ENCODE measurements around the gene PYCR2.
"Not testable (repeated sequence)": the region's sequence is repeated elsewhere in the genome, so short reads cannot be mapped to it uniquely, and the experiment has no call there.

The PYCR2 gene

DNA sequence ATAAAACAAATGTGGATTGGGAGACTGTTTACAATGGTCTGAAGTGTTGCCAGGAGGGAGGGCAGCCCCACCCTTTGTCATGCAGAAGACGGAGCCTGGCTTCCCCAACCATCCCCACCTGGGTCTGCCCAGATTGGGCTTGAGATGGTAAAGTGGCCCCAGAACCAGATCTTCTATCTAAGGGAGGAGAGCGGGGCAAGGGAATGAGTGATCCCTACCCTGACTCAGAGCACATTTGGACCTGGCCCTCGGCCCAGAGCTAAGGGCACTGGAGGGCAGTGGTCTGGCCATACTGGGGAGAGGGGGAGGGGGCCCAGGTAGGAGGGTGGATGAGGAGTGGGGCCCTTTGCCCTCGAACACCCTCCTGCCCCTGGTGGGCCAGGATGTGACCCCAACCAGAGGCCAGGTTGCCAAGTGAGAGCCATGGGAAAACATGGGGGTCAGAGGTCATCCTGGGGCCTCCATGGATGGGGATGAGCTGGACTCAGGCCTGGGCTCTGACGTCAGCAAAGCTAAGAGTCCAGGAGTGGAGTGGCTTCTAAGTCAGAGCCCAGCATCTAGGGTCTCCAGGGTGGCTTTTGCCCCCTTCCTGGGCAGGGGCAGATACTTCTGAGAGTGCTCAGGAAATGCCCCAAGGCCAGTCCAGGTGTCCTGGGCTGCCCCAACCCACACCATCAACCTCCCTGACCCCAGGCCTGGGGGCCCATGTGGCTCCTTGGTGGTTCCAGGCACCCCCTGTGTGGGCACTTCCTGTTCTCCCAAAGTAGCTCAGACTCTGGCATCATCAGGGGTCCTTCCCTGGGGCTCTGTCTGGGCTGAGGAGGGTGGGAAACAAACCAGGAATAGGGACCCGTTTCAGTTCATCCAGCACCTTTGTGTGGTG is 33.5 kb downstream of the PYCR2 start:
- no peak for DNase-seq (ENCODE audit: low read depth)

DNA sequence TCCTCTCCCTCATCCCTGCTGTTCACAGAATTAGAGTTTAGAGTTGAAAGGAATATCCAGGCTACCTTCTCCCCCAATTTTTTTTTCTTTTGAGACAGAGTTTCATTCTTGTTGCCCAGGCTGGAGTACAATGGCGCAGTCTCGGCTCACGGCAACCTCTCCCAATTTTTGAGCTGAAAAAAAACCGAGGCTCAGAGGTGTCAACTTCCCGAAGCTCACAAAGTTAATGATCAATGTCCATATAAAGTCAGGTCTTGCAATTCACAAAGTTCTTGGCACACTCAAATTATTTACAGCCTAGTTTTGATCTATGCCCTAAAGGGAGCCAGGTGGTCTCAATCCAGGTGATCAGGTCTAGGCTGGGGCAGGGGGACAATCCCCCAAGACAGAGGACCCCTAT is 34.3 kb downstream of the PYCR2 start:
- no peak for DNase-seq (ENCODE audit: low read depth)

DNA sequence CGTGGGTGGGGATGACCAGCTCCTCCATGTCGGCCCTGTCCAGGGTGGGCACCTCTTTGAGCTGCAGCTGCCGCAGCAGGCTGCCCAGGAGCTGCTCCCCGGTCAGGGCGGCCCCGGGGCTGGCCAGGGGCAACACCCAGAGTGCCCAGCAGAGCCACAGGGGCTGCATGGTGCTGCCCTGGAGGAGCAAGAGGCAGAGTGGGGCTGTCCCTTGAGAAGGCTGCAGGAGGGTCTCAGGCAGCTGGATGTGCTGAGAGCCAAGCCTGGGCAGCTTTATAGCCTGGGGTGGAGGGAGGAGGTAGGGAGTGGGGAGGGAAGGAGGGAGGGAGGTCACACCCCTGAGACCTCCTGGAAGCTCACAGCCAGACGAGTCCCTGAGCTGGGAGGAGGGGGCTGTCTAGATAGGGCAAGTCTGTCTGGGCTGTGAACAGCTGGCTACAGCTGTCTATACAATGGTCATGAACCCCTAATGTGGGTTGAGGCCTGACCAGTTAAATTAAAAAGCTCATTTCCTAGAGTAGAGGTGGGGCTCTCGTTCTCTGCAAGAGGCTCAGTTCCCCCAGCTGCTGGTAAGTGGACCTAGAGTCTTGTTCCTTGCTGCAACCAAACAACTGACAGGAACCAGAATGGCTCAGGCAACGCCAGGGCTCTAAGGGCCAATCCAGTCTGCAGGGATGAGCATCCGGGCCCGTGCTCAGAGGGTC is 35.0 kb downstream of the PYCR2 start, which contains the start of gene LEFTY1:
Gene LEFTY1, minus strand, starts transcription at position 249 of the 704 bp plus-strand sequence. Its CDS starts 80 bp downstream, at position 169.
- DNase-seq (ENCODE audit: low read depth), result no peak

DNA sequence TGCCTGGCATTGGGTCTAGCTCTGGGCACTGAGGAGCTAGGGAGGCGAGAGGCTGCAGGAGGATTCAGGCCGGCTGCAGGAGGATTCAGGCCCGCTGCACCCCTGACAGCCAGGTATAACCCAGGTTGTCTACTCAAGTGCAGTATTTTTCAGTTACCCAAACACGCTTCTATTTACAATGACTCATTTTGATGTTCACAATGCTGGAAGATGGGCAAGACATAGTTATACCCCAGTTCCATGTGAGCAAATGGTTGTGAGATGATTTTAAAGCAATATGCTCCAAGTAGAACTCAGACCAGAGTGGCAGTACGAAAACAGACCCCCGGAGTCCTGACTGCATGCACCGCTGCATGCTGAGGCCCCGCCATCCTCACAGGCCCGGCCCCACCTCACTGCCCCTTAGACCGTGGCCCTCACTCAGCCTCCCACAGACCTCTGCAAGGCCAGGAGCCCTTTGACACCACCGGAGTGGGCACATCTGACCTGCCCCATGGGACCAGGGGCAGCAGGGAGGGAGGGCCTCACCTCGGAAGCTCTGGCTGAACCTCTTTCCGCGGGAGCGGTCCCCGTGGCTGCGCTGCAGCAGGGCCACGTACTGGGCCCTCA is 35.7 kb downstream of the PYCR2 start:
- DNase-seq (ENCODE audit: low read depth), result no peak

DNA sequence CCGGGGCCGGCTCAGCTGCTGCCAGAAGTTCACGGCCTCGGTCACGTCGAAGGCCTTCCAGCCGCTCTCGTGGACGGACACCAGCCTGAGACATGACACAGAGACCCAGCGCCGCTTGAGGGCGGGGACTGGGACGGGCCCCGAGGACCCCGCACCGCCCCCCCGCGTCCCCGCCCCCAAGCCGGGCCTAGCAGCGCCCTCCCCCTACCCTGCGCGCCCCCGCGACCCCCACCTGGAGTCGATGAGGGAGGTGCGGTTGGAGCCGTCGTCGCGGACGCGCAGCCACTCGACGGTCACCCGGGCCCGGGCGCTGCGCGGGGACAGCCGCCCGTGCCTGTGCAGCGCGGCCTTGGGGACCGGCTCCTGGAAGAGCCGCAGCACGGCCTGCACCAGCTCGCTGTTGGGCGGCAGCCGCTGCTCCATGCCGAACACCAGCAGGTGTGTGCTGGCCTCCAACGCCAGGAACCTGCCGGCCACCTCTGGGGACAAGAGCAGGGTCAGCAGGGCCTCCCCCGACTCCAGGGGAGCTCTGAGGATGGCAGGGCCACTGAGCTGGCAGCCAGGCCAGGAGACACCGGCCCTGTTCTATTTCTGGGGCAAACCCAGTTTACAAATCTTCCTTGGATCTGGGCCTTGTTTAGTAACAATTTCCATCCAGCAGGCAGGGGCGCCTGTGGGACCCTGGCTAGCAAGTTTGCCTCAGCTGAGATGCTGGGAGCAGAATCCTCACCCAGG is 36.3 kb downstream of the PYCR2 start:
- DNase-seq (ENCODE audit: low read depth), result not testable (repeated sequence)

DNA sequence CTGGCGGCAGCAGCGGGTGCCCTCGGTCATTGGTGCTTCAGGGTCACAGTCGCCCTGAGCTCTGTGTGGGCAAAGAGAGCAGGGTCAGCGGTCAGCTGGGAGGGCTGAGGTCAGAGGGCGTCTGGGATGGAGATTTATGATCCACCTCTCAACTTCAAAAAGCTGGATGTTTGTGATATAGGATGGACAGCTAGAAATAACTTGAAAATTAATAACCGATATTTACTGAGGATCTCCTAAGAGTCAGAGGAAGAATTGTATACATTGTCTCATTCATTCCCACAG is 37.1 kb downstream of the PYCR2 start:
- no peak for DNase-seq (ENCODE audit: low read depth)

DNA sequence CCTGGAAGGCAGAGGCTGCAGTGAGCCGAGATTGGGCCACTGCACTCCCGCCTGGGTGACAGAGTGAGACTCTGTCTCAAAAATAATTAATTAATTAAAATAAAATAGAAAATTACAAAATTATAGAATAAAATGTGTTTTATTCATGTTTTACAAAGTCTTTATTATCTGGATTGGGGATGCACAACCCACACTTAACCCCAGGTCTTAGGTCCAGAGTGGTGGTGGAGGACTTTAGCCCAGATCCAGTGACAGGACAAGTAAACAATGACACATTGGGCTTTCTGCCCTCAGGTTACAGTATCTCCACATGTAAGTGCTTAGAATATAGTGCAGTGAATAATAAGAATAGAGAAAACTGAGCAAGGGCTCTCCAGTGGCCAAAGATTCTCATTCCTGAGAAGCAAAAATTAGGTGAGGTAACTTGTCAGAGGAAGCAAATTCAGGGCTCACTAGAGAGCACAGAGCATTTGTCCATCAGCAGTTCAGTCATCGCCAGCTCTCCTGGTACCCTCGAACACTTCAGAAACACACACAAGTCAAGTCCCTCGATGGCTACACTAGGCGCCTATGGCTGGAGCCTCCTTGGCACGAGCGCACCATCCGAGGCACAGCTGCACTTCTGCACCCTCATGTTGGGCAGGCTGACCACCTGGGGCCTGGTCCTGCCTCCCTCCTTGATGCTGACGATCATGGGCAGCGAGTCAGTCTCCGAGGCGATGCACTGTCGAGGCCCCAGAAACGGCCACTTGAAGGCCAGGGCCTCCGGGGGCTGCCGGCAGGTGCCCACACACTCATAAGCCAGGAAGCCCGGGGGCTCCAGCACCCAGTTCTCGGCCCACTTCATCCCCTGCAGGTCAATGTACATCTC is 37.7 kb downstream of the PYCR2 start:
- no peak for DNase-seq (ENCODE audit: low read depth)

DNA sequence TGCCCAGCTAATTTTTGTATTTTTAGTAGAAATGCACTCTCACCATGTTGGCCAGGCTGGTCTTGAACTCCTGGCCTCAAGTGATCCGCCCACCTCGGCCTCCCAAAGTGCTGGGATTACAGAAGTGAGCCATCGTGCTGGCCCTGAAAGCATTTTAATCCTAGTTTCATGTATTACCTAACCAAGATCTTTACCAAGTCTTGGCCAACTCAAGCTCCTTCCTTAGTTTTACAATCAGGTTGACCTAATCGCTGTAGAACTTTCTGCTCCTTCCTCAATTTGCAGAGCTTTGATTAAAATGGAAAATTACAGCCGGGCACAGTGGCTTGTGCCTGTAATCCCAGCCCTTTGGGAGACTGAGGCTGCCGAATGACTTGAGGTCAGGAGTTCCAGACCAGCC is 38.7 kb downstream of the PYCR2 start:
- DNase-seq (ENCODE audit: low read depth), result no peak

DNA sequence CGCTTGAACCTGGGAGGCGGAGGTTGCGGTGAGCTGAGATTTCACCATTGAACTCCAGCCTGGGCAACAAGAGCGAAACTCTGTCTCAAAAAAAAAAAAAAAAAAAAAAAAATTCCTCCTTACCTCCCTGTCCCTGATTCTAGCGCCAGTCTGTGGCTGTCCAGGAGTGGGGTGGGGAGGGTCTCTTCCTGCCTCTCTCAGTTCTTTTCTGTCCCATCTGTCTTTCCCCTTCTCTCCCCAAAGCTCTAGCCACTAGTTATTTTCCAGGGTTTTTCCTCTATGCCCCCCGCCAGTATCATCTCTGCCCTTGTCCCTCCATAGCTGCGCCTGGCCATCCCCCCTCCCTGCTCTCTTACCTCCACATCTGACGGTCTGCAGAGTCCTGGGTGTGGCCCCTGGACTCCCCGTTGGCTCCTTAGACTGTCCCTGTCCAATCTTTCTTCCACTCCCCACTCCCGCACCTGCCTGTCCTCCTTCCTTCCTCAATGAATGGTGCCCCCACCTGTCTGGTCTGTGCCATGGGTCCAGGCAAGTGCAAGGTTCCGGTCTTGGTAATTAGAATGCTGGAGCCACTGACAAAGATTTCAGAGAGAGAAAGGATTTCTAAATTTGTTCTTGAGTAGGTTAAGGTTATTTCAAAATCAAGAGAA is 40.3 kb downstream of the PYCR2 start:
- no peak for DNase-seq (ENCODE audit: low read depth)

DNA sequence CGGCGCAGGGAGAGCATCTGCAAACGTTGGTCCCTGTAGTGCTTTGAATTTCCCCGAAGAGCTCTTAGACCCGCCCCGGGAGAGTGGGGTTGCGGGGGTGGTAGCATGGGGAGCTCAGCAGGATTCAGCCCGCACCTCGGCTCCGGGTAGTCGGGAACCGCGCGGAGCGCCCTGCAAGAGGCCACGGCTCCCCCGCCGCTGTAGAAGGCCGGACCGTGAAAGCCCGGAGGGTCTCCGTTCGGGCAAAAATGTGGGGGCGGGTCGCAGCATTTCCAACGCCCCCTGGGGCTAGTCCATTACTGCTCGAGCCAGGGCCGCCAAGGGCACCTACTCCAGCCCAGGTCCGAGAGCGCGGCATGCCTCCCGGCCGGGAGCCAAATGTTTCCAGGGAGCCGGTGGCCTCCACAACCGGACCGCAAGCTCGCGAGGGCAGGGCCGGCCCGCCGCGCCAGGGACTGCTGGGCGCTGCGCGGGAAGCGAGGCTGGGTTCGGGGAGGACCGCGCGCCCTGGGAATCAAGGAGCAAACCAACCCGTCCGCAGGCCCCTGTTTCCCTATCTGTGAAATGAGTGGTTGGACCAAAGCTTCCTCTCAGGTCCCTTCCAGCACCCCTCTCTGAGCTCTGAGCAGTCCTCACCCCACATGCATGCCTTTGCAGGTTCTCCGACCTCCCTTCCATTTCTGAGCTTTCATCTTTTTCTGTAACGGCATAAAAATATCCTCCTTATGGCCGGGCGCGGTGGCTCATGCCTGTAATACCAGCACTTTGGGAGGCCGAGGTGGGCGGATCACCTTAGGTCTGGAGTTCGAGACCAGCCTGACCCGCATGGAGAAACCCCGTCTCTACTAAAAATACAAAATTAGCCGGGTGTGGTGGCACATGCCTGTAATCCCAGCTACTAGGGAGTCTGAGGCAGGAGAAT is 41.1 kb downstream of the PYCR2 start:
- no peak for DNase-seq (ENCODE audit: low read depth)

DNA sequence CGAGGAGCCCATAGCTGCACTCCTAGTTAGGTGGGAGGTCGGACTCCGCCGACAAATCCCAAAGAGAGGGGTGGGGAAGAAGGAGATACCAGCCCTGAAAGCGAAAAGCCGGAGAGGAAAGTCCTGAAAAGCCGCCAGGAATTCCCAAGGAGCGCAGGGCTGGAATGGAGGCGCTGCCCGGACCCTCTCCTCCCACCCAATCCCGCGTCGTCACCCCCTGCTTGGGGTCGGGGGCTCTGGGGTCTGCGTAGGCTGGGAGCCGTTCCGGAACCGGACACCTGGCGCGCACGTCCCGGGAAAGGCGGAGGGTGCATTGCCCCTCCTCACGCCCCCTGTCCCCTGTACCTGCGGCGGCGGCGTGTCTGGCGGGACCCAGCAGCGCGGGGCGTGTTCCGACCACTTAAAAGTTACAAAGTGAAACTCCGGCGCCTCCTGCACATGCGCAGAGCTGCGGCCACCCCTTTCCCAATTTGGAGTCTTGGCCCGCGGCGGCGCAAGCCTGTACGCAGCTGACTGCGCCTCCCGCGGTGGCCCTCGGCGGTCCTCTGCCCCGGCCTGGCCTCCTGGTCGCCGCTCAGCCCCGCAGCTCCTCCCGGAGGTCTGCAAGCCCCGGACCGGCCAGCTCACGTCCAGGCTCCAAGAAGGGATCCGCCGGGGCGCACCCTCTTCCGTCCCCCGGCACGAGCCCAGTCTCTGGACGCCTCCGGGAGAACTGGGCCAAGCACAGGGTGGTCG is 41.9 kb downstream of the PYCR2 start, which contains the start of gene TMEM63A:
Gene TMEM63A, minus strand, starts transcription at position 422 of the 735 bp plus-strand sequence. CDS start 4,800 bp downstream, outside the sequence.
- peak; percentile 82 for DNase-seq (ENCODE audit: low read depth)

DNA sequence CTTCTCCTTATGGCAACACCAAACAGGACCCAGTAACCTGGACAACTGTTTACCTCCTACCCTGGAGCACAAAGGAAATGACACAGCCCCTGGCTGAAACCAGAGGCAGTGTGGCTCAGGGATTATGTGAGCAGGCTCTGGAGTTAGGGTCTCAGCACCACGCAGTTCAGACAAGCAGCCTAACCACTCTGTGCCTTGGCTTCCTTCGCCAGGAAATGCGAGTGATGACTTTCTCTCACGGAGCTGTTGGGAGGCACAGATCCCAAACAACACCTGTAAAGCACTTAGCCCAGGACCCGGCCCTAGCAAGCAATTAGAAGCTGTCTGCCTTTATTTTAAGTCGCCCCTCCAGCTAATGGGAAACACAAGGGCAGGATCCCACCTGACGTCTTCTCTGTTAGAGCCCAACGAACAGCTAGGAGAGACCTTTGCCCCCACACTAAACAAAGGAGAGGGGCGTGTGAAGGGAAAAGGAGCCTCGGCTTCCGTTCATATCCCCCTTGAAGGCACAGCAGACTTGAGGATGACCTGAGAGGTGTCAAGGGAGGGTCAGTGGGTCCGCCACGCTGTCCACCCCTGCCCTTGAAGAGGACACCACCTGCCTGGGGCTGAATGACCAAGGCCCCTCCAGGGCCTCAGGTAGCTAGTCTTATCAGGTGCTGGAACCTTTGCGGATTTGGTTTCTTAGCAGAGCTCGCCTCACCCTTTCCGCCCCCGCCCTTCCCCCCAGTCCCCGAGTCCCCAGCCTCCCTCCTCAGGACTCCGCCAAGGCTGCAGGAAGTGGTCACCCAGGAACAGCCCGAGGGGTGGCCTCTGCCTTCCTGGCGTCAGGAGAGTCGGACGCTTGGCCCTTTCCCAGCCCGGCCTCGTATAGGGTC is 42.7 kb downstream of the PYCR2 start:
- peak; percentile 31 for DNase-seq (ENCODE audit: low read depth)

DNA sequence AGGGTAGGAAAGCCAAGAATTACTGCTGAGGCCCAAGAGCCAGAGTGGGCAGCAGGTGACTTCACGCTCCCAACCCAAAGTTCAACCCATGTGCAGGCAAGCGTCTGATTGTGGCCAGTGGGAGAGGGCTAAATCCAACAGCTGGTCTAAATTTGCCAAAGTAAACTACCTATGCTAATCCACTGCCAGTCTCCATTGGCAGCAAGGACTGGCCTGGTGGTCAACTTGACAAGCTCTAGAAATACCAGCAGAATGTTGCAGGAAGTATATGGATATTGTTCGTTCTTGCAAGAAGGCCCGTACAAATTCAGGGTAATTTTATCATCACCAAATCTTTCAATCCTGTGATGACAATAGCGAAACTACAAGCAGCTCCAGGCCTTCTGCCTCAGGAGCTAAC is 43.4 kb downstream of the PYCR2 start:
- no peak for DNase-seq (ENCODE audit: low read depth)

DNA sequence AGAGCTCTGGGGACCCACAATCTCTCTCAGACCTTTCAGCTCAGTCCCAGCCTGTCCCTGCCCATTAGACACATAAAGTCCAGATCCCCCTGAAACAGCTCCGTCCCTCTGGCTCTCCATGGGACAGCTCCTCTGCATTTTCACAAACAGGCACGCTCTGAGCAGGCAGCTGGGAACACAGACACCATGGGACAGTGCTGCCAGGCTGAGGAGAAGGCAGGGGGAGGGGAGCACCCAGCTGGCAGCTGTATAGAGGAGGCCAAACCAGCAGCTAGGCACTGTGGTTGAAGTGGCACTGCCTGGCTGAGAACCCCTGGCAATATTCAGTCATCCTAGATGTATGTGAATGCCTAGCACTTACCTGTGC is 43.8 kb downstream of the PYCR2 start:
- no peak for DNase-seq (ENCODE audit: low read depth)

DNA sequence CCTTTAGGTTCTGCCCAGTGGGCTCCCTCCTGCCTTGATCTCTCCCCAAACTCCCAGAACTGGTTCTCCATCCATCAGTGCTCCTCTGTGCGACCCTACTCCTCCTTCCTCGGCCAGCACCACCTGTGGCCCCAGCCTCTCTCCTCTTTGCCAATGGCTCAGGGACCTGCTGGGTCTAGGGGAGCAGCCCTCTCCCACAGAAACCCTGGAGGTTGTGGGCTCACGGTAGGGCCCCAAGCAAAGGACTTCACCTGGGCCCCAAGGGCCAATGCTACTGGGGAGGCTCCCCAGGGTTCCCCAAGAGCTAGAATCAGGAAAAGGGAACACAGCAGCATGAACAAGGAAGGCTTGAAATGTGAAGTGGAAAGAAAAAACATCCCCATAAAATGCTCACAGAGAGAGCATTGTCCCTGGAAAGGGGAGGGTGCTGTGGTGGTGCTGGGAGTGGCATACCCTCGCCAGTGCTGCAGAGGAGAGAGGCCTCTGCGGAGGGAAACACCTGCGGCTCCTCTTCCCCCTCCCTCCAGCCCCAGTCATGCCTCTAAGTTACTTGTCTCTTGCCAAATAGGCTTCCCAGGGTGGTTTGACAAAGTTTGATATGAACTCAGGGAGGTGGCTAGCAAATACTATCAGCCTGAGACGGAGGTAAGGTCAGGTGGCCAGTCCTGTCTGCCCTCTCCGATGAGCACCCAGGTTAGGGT is 44.4 kb downstream of the PYCR2 start:
- no peak for DNase-seq (ENCODE audit: low read depth)

DNA sequence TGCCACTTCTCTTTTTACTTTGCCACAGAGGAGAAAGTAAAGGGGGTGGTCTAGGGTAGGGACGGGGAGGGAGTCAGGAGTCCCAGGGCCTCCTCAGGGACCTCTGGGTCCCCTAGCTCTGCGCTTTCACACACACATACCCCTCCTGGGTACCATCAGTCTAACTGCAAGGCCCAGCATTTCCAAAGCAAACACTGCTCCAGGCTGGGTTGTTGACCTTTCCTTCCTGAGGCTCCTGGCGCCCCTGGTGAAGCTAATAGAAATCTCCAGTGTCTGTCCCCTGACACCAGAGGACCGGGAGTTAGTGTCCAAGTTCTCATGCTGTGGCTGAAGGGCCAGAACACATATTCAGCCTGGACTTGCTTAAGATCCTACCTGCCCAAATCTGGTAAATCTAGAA is 45.8 kb downstream of the PYCR2 start:
- no peak for DNase-seq (ENCODE audit: low read depth)

DNA sequence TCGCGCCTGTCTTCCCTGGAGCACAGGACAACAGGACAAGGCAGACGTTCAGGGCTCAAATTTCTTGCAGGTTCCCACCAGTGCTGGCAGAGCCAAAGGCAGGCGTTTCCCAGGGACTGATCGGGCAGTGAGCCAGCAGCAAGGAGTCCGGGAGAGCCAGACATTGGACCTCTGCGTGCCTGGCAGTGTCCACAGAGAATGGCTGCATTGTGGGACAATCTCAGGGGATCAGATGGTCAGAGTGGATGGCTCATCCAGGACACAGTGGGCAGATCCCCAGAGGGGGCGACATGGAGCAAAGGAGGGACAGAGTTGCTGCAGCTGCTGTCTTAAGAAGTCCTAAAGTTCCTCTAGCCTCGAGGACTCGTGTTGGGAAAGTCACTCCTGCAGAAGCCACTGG is 46.5 kb downstream of the PYCR2 start:
- no peak for DNase-seq (ENCODE audit: low read depth)

All from activated T-helper 9 cell treated with anti-CD3 and anti-CD28 coated beads, Interleukin-2, amount 50 U/mL, for 16 hours (primary cell).